Skeletal muscle satellite cell (primary cell): Measurements from ENCODE around the gene HCAR3.
"Not testable (repeated sequence)": the region's sequence is repeated elsewhere in the genome, so short reads cannot be mapped to it uniquely, and the experiment has no call there.

Experiments
- H3K27me3 ChIP-seq: 2 replicates; pipeline ENCODE4 v1.7.0; 2013; ENCODE audit warnings: low read length; ENCODE audit not compliant: control insufficient read depth, insufficient read depth
- H3K36me3 ChIP-seq: 2 replicates; pipeline ENCODE4 v1.7.0; 2013; ENCODE audit warnings: mild to moderate bottlenecking, control low read depth, low read length; ENCODE audit not compliant: insufficient read depth
- H3K4me1 ChIP-seq: 2 replicates; pipeline ENCODE4 v1.7.0; 2013; ENCODE audit warnings: low read length; ENCODE audit not compliant: control insufficient read depth, insufficient read depth
- H3K4me2 ChIP-seq: 2 replicates; pipeline ENCODE4 v1.7.0; 2013; ENCODE audit warnings: mild to moderate bottlenecking, low read length
- H3K4me3 ChIP-seq: 2 replicates; pipeline ENCODE4 v1.7.0; 2013; ENCODE audit warnings: low read length
- H3K9ac ChIP-seq: 2 replicates; pipeline ENCODE4 v1.7.0; 2013; ENCODE audit warnings: mild to moderate bottlenecking, low read depth, low read length, moderate library complexity
- H3K9me3 ChIP-seq: replicated peaks from 2 replicates; pipeline ENCODE4 v1.7.0; 2013; ENCODE audit warnings: mild to moderate bottlenecking, control low read depth, low read length

HCAR3 gene

GRCh38 chr12:122738571-122738970 is 22.0 kb upstream of the HCAR3 start:
- no peak overlapping the region for H3K4me3 ChIP-seq
- H3K4me1 ChIP-seq = no peaks in the 10 kb centered on the region

GRCh38 chr12:122732611-122733010 is 16.0 kb upstream of the HCAR3 start:
- no peaks in the 10 kb centered on the region for H3K4me1 ChIP-seq
- no peak overlapping the region for H3K4me3 ChIP-seq
- no peak overlapping the region for H3K4me2 ChIP-seq
- no peak overlapping the region for H3K9ac ChIP-seq
- H3K9me3 ChIP-seq = no peaks in the 10 kb centered on the region
- H3K27me3 ChIP-seq = peaks cover 13% of the 10 kb centered on the region
- no peaks in the 10 kb centered on the region for H3K36me3 ChIP-seq

More at GRCh38 chr12:122738571-122738970, 22.0 kb upstream of the HCAR3 start:
- Histone ChIP-seq H3K27me3 (no peaks in the 10 kb centered on the region), H3K36me3 (no peaks in the 10 kb centered on the region), H3K9me3 (no peaks in the 10 kb centered on the region), H3K9ac (no peak overlapping the region), H3K4me2 (no peak overlapping the region)

- no peak overlapping the region for H3K4me2 ChIP-seq
- no peaks in the 10 kb centered on the region for H3K9me3 ChIP-seq
- no peak overlapping the region for H3K4me3 ChIP-seq
- peaks cover 13% of the 10 kb centered on the region for H3K27me3 ChIP-seq
- H3K9ac ChIP-seq = no peak overlapping the region
- no peaks in the 10 kb centered on the region for H3K4me1 ChIP-seq
- H3K36me3 ChIP-seq = no peaks in the 10 kb centered on the region
Measured at GRCh38 chr12:122732170-122732569, 15.6 kb upstream of the HCAR3 start.

GRCh38 chr12:122730215-122731014 is 13.8 kb upstream of the HCAR3 start, which contains the start of gene HCAR1:
TSS of gene HCAR1 (minus strand) at chr12:122730844. CDS start at chr12:122730339, 505 bp downstream.
- H3K9ac ChIP-seq = no peak within 1 kb of the TSS

GRCh38 chr12:122729583-122730214 is 13.1 kb upstream of the HCAR3 start:
- H3K9me3 ChIP-seq = no peaks in the 10 kb centered on the region
- H3K4me3 ChIP-seq = no peak overlapping the region
- no peak overlapping the region for H3K4me2 ChIP-seq
- no peaks in the 10 kb centered on the region for H3K36me3 ChIP-seq
- no peaks in the 10 kb centered on the region for H3K4me1 ChIP-seq
- no peak overlapping the region for H3K9ac ChIP-seq
- peaks cover 13% of the 10 kb centered on the region for H3K27me3 ChIP-seq

More at GRCh38 chr12:122730215-122731014, 13.8 kb upstream of the HCAR3 start, which contains the start of gene HCAR1:
- Histone ChIP-seq H3K4me1 (no peaks in the 10 kb centered on the region), H3K27me3 (peaks cover 13% of the 10 kb centered on the region), H3K9me3 (no peaks in the 10 kb centered on the region), H3K4me3 (no peak within 1 kb of the TSS), H3K36me3 (no peaks in the 10 kb centered on the region), H3K4me2 (no peak within 1 kb of the TSS)

- H3K9me3 ChIP-seq = no peaks in the 10 kb centered on the region
- H3K4me3 ChIP-seq = no peak overlapping the region
- H3K36me3 ChIP-seq = no peaks in the 10 kb centered on the region
- no peak overlapping the region for H3K9ac ChIP-seq
- no peak overlapping the region for H3K4me2 ChIP-seq
- H3K27me3 ChIP-seq = peaks cover 11% of the 10 kb centered on the region
- no peaks in the 10 kb centered on the region for H3K4me1 ChIP-seq
Measured at GRCh38 chr12:122726080-122726558, 9.5 kb upstream of the HCAR3 start.

GRCh38 chr12:122725452-122726079 is 9.0 kb upstream of the HCAR3 start:
- H3K4me3 ChIP-seq = no peak overlapping the region
- no peaks in the 10 kb centered on the region for H3K4me1 ChIP-seq
- no peaks in the 10 kb centered on the region for H3K36me3 ChIP-seq
- H3K4me2 ChIP-seq = no peak overlapping the region
- H3K9ac ChIP-seq = no peak overlapping the region
- no peaks in the 10 kb centered on the region for H3K9me3 ChIP-seq
- peaks cover 6% of the 10 kb centered on the region for H3K27me3 ChIP-seq

- H3K9me3 ChIP-seq = no peaks in the 10 kb centered on the region
- no peak overlapping the region for H3K4me3 ChIP-seq
- H3K27me3 ChIP-seq = no peaks in the 10 kb centered on the region
- no peak overlapping the region for H3K4me2 ChIP-seq
- H3K36me3 ChIP-seq = no peaks in the 10 kb centered on the region
- H3K9ac ChIP-seq = no peak overlapping the region
- peaks cover 4% of the 10 kb centered on the region for H3K4me1 ChIP-seq
Measured at GRCh38 chr12:122724641-122725243, 8.1 kb upstream of the HCAR3 start.

GRCh38 chr12:122722387-122722786 is 5.8 kb upstream of the HCAR3 start:
- Histone ChIP-seq H3K4me3 (no peak overlapping the region), H3K27me3 (no peaks in the 10 kb centered on the region), H3K9me3 (no peaks in the 10 kb centered on the region), H3K4me1 (peaks cover 4% of the 10 kb centered on the region), H3K9ac (no peak overlapping the region), H3K36me3 (no peaks in the 10 kb centered on the region), H3K4me2 (no peak overlapping the region)

- H3K4me2 ChIP-seq = no peak overlapping the region
- H3K27me3 ChIP-seq = peaks cover 2% of the 10 kb centered on the region
- H3K4me1 ChIP-seq = peaks cover 4% of the 10 kb centered on the region
- H3K36me3 ChIP-seq = no peaks in the 10 kb centered on the region
- H3K9me3 ChIP-seq = no peaks in the 10 kb centered on the region
- H3K9ac ChIP-seq = no peak overlapping the region
- H3K4me3 ChIP-seq = no peak overlapping the region
Measured at GRCh38 chr12:122721057-122721545, 4.5 kb upstream of the HCAR3 start.

- not testable (repeated sequence) for H3K9ac ChIP-seq, H3K4me3 ChIP-seq, H3K4me1 ChIP-seq, H3K36me3 ChIP-seq, H3K4me2 ChIP-seq, H3K9me3 ChIP-seq
- peaks cover 12% of the 10 kb centered on the region for H3K27me3 ChIP-seq
Measured at GRCh38 chr12:122715211-122715610, 1.4 kb downstream of the HCAR3 start.
